A673 (cell line): ENCODE results near the gene BACH2.

ENCODE experiments used
- EZH2 ChIP-seq: fragments of 200-600 bp; sonication (generic); IDR thresholded peaks from 2 replicates; pipeline ENCODE4 v1.6.1; 2017; ENCODE audit warnings: borderline replicate concordance, low read depth, mild to moderate bottlenecking, mixed read lengths, antibody characterized with exemption, low read length; ENCODE audit not compliant: poor library complexity, severe bottlenecking
- TF ChIP-seq, protein P1 (sequence below): fragments of 300-800, 200-600 bp; sonication (generic); conservative IDR thresholded peaks from 2 replicates; pipeline ENCODE4 v1.5.1; 2017; ENCODE audit warnings: low read depth, mild to moderate bottlenecking, antibody characterized with exemption, low read length, moderate library complexity, mixed read lengths

DNA sequence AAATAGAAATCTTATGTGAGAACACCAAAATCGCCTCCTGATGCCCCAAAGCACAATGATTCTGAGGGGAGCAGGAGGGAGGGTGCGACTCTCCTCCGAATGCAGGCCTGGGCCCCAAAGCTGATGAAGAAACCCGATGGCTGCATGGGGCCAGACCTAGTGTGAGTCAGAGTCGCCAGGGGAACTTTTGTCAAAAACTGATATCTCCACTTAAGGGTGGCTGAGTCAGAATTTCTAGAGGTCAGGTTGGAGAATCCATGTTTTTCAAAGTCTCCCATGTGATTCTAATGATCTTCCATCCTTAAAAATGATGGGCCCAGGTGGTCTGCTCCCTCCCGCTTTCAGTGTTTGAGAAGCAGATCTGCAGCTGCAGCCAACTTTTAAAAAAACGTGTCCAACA lies 172.8 kb downstream of the BACH2 start:
- TF ChIP-seq, protein P1, sequence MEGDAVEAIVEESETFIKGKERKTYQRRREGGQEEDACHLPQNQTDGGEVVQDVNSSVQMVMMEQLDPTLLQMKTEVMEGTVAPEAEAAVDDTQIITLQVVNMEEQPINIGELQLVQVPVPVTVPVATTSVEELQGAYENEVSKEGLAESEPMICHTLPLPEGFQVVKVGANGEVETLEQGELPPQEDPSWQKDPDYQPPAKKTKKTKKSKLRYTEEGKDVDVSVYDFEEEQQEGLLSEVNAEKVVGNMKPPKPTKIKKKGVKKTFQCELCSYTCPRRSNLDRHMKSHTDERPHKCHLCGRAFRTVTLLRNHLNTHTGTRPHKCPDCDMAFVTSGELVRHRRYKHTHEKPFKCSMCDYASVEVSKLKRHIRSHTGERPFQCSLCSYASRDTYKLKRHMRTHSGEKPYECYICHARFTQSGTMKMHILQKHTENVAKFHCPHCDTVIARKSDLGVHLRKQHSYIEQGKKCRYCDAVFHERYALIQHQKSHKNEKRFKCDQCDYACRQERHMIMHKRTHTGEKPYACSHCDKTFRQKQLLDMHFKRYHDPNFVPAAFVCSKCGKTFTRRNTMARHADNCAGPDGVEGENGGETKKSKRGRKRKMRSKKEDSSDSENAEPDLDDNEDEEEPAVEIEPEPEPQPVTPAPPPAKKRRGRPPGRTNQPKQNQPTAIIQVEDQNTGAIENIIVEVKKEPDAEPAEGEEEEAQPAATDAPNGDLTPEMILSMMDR: no peak
- TF ChIP-seq EZH2: no peak
